HL-60 (cell line): ENCODE results near the gene GSAP.

Source experiments
- DNase-seq, 2 experiments: peaks; one replicate each; pipeline ENCODE4 v3.0.0-alpha.2; 2010 to 2020; ENCODE audit warnings: low read depth in 1 of 2, low spot score in 1 of 2
- H3K27ac ChIP-seq: fragments of 250-450 bp; sonication (Bioruptor Pico); replicated peaks from 2 replicates; pipeline ENCODE4 v1.5.1; 2020; ENCODE audit warnings: mild to moderate bottlenecking, moderate library complexity
- H3K27me3 ChIP-seq: fragments of 250-450 bp; sonication (Bioruptor Pico); 2 replicates; pipeline ENCODE4 v1.5.1; 2021; ENCODE audit warnings: mild to moderate bottlenecking, moderate library complexity; ENCODE audit not compliant: insufficient read depth, poor library complexity, severe bottlenecking
- H3K4me3 ChIP-seq: replicated peaks from 2 replicates; pipeline ENCODE4 v1.5.1; 2011; ENCODE audit warnings: mild to moderate bottlenecking, control low read depth, low read length; ENCODE audit not compliant: insufficient read depth
- GABPA ChIP-seq: IDR thresholded peaks from 2 replicates; pipeline ENCODE4 v1.6.1; 2012; ENCODE audit warnings: low read depth
- POLR2AphosphoS5 ChIP-seq: IDR thresholded peaks from 2 replicates; pipeline ENCODE4 v1.6.1; 2012; ENCODE audit warnings: low read depth
- SPI1 ChIP-seq: IDR thresholded peaks from 2 replicates; pipeline ENCODE4 v1.6.1; 2012; ENCODE audit warnings: low read depth, mild to moderate bottlenecking, borderline replicate concordance
- TF ChIP-seq, protein P1 (sequence below): IDR thresholded peaks from one replicate; pipeline ENCODE4 v1.5.1; 2011; ENCODE audit warnings: low read length, control low read depth, inconsistent platforms; ENCODE audit not compliant: insufficient read depth
- TF ChIP-seq, protein P2 (sequence below): IDR thresholded peaks from 2 replicates; pipeline ENCODE4 v1.6.1; 2012; ENCODE audit warnings: low read depth; ENCODE audit not compliant: insufficient replicate concordance

GSAP gene

DNA sequence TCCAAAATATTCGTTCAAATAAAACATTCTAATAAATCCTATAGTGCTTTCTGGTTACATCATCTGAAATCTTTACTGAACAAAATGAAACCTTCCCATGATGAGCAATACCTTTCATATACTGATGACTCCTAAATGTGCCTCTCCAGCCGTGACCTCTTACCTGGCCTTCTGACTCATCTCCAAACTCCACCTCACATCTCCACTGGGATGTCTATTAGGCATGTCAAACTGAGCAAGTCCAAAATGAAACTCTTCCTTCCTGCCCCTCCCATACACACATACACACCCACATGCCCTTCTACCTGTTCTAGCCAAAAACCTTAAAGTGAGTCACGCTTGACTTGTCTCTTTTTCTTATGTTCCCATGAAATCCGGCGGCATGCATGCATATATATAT lies 22.9 kb downstream of the GSAP start:
- Histone ChIP-seq H3K27ac (no peak overlapping the region), H3K27me3 (no peaks in the 10 kb centered on the region), H3K4me3 (no peak overlapping the region)
- no peak for DNase-seq
- TF ChIP-seq GABPA = no peak
- TF ChIP-seq SPI1 = no peak
- TF ChIP-seq, protein P1, sequence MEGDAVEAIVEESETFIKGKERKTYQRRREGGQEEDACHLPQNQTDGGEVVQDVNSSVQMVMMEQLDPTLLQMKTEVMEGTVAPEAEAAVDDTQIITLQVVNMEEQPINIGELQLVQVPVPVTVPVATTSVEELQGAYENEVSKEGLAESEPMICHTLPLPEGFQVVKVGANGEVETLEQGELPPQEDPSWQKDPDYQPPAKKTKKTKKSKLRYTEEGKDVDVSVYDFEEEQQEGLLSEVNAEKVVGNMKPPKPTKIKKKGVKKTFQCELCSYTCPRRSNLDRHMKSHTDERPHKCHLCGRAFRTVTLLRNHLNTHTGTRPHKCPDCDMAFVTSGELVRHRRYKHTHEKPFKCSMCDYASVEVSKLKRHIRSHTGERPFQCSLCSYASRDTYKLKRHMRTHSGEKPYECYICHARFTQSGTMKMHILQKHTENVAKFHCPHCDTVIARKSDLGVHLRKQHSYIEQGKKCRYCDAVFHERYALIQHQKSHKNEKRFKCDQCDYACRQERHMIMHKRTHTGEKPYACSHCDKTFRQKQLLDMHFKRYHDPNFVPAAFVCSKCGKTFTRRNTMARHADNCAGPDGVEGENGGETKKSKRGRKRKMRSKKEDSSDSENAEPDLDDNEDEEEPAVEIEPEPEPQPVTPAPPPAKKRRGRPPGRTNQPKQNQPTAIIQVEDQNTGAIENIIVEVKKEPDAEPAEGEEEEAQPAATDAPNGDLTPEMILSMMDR = no peak
- TF ChIP-seq, protein P2, sequence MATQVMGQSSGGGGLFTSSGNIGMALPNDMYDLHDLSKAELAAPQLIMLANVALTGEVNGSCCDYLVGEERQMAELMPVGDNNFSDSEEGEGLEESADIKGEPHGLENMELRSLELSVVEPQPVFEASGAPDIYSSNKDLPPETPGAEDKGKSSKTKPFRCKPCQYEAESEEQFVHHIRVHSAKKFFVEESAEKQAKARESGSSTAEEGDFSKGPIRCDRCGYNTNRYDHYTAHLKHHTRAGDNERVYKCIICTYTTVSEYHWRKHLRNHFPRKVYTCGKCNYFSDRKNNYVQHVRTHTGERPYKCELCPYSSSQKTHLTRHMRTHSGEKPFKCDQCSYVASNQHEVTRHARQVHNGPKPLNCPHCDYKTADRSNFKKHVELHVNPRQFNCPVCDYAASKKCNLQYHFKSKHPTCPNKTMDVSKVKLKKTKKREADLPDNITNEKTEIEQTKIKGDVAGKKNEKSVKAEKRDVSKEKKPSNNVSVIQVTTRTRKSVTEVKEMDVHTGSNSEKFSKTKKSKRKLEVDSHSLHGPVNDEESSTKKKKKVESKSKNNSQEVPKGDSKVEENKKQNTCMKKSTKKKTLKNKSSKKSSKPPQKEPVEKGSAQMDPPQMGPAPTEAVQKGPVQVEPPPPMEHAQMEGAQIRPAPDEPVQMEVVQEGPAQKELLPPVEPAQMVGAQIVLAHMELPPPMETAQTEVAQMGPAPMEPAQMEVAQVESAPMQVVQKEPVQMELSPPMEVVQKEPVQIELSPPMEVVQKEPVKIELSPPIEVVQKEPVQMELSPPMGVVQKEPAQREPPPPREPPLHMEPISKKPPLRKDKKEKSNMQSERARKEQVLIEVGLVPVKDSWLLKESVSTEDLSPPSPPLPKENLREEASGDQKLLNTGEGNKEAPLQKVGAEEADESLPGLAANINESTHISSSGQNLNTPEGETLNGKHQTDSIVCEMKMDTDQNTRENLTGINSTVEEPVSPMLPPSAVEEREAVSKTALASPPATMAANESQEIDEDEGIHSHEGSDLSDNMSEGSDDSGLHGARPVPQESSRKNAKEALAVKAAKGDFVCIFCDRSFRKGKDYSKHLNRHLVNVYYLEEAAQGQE = no peak
- TF ChIP-seq POLR2AphosphoS5 = no peak

DNA sequence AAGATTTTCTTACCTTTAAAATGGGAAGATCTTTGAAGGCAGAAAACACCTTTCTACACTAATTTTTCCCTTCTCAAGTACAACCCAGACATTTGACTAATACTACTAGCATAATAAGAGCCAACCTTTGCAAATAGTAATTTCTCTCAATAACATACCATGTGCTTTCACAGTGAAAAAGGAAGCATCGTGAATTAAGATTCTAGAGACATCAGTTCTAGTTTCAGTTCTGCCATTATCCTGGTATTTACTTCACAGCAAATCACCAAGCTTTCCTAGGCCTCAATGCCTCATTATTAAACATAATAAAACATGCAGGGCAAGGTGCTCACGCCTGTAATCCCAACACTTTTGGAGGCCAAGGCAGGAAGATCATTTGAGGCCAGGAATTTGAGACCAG lies 24.9 kb downstream of the GSAP start:
- Histone ChIP-seq H3K27ac (no peak overlapping the region), H3K27me3 (no peaks in the 10 kb centered on the region), H3K4me3 (no peak overlapping the region)
- TF ChIP-seq, protein P1 = no peak
- TF ChIP-seq, protein P2 = no peak
- TF ChIP-seq SPI1 (no peak), POLR2AphosphoS5 (no peak), GABPA (no peak)
- no peak for DNase-seq

DNA sequence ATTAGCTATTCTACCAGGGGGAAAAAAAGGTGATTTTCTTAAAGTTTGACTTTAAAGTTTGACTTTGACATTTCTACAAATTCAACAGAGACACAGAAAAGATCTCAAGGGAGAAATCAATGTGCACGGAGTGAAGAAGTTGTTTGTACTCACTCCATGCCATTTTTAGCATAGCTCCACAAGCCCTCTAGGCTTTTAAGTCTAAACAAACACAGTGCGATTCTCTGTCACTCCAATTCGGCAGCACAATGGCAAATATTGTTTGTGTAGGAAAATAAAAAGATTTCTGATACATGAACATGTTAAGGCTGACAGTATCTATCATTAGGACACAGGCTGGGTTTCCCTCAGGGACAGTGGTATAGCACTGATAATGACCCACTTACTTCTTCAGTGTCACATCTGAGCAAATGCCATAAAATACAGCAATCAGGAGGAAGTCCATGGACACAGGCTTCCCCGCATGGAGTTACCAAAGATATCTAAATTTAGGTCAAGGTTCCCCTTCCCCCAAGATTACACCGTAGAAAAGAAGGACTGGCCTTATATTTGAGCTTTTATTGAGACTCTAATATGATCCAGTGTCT lies 28.0 kb downstream of the GSAP start:
- Histone ChIP-seq H3K27me3 (no peaks in the 10 kb centered on the region), H3K27ac (no peak overlapping the region), H3K4me3 (no peak overlapping the region)
- TF ChIP-seq SPI1 = no peak
- TF ChIP-seq, protein P1 = no peak
- TF ChIP-seq GABPA = no peak
- TF ChIP-seq POLR2AphosphoS5 = no peak
- TF ChIP-seq, protein P2 = no peak
- DNase-seq = no peak
